ENCODE measurements around the gene SH3BP5L. TPM values are rescaled to one million over a fixed set of nuclear protein-coding genes. Genes with fewer than 3 reads are reported as not detected.

Gene SH3BP5L
- total and polyA plus RNA-seq, 2 of the 4 experiments (the other 2 are of a cell fraction), result 23.3 to 35.9 TPM

DNA sequence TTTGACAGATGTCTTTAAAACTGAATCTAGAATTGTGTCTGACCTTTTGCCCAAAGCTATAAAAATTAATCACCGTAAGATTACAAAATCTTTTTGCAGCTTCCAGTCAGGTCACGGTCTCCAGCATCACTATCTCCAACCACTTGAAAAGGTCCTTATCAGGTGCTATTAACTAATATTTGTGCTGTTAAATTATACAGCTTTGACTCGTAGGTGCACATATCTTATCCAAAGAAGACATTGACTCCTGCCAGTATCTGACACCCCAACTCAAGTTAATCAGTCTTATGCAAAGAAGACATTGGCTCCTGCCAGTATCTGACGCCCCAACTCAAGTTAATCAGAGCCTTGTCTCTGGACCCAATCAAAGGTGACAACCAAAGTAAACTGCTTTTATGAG, 50.3 kb downstream of the SH3BP5L start:
- Histone ChIP-seq H3K4me3 (ENCODE audit: insufficient read depth, low read depth, low read length) (no peak overlapping the region), H2BK5ac (ENCODE audit: low read depth, low read length, poor library complexity, severe bottlenecking) (no peak overlapping the region), H3K27me3 (ENCODE audit: control insufficient read depth, insufficient read depth, low read length) (no peaks in the 10 kb centered on the region), H2AK9ac (replicated peaks; ENCODE audit: low read depth, low read length, poor library complexity) (no peak overlapping the region), H3K9me1 (ENCODE audit: insufficient read depth, low read length) (no peaks in the 10 kb centered on the region), H4K8ac (ENCODE audit: low read depth in 2 of 2, low read length in 2 of 2) (no peak overlapping the region), H2AK5ac (ENCODE audit: low read depth, low read length) (no peak overlapping the region), H3K79me1 (ENCODE audit: low read depth in 1 of 2, low read length in 2 of 2) (no peaks in the 10 kb centered on the region), H3K4ac (ENCODE audit: low read depth, low read length) (no peak overlapping the region), H4K5ac (ENCODE audit: low read depth, low read length) (no peak overlapping the region), H3K56ac (ENCODE audit: extremely low read depth, insufficient read depth, low read length) (no peak overlapping the region), H3K18ac (ENCODE audit: low read depth, low read length) (no peak overlapping the region), H2BK20ac (ENCODE audit: low read depth, low read length) (no peak overlapping the region), H4K20me1 (ENCODE audit: insufficient read depth, low read length) (no peaks in the 10 kb centered on the region), H3K9me3 (ENCODE audit: control insufficient read depth, insufficient read depth, low read length) (peaks cover 4% of the 10 kb centered on the region; the same call in 1 of the 2 replicates), H3K36me3 (ENCODE audit: control insufficient read depth, insufficient read depth, low read length) (no peaks in the 10 kb centered on the region), H2BK120ac (ENCODE audit: low read depth, low read length) (no peak overlapping the region), H4K91ac (ENCODE audit: insufficient read depth, low read depth, low read length) (no peak overlapping the region), H3K9ac (ENCODE audit: low read depth, low read length) (no peak overlapping the region), H3K23ac (ENCODE audit: low read depth, low read length) (no peak overlapping the region), H3K14ac (replicated peaks; ENCODE audit: low read depth, low read length) (no peak overlapping the region), H3K4me2 (ENCODE audit: low read depth, low read length) (no peak overlapping the region), H2AFZ (replicated peaks; ENCODE audit: low read length, poor library complexity) (no peak overlapping the region), H2BK15ac (ENCODE audit: low read depth, low read length) (no peak overlapping the region), H3K4me1 (ENCODE audit: control insufficient read depth, insufficient read depth, low read length) (no peaks in the 10 kb centered on the region), H3K27ac (ENCODE audit: insufficient read depth, low read length) (no peak overlapping the region)
- CTCF ChIA-PET, result no interaction called here
- dilution Hi-C loops (cut with HindIII; ENCODE audit: low sequenced_read_pairs, unreplicated experiment), result no loop called here
- no CpG with 5 or more reads among the region's 4 CpGs for WGBS, 2 experiments (ENCODE audit: extremely low coverage in 2 of 2, insufficient read length in 1 of 2)
- intact Hi-C loops (cut with micrococcal nuclease), result no loop called here
- in situ Hi-C loops (cut with MboI; ENCODE audit: low sequenced_read_pairs), result no loop called here
- TF ChIP-seq, protein P1, sequence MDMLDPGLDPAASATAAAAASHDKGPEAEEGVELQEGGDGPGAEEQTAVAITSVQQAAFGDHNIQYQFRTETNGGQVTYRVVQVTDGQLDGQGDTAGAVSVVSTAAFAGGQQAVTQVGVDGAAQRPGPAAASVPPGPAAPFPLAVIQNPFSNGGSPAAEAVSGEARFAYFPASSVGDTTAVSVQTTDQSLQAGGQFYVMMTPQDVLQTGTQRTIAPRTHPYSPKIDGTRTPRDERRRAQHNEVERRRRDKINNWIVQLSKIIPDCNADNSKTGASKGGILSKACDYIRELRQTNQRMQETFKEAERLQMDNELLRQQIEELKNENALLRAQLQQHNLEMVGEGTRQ (IDR thresholded peaks at IDR 0.05; ENCODE audit: low read depth, low read length), result no peak
- TF ChIP-seq SMC3 (IDR thresholded peaks at IDR 0.05; ENCODE audit: low read depth, low read length) (no peak), ELK1 (IDR thresholded peaks at IDR 0.05; ENCODE audit: borderline replicate concordance, low read depth, low read length) (no peak), CEBPB (IDR thresholded peaks at IDR 0.05; ENCODE audit: low read depth, low read length) (no peak), CHD1 (IDR thresholded peaks at IDR 0.05; ENCODE audit: low read depth, low read length) (no peak), RCOR1 (IDR thresholded peaks at IDR 0.05; ENCODE audit: insufficient replicate concordance, low read length) (no peak), POLR2A (IDR thresholded peaks at IDR 0.05; ENCODE audit: low read depth, low read length) (no peak), MAFK (IDR thresholded peaks at IDR 0.05; ENCODE audit: low read depth, low read length) (no peak), FOS (IDR thresholded peaks at IDR 0.05; ENCODE audit: low read depth, low read length) (no peak), NFE2L2 (IDR thresholded peaks at IDR 0.05; ENCODE audit: low read depth, low read length) (no peak), CTCF (conservative IDR thresholded peaks at IDR 0.05; ENCODE audit: low read depth, low read length) (no peak), BHLHE40 (IDR thresholded peaks at IDR 0.05; ENCODE audit: low read depth, low read length) (no peak), RFX5 (IDR thresholded peaks at IDR 0.05; ENCODE audit: low read depth, low read length) (no peak), RAD21 (IDR thresholded peaks at IDR 0.05; ENCODE audit: low read length) (no peak), MAZ (IDR thresholded peaks at IDR 0.05; ENCODE audit: borderline replicate concordance, low read depth, low read length) (no peak)
- DNase-seq, result no peak
- BruUV-seq (replicated peaks), result no TSS peak
- ATAC-seq (ENCODE audit: low read depth), result no peak
- POLR2A ChIA-PET (ENCODE audit: unreplicated experiment), result no interaction called here

Data from IMR-90 (cell line).